K562 (cell line): ENCODE results near the gene G6PC3. TPM values are rescaled to one million over a fixed set of nuclear protein-coding genes. Genes with fewer than 3 reads are reported as not detected.

Experiments
- ARID2 ChIP-seq: fragments of 450-650 bp; IDR thresholded peaks from 2 replicates; pipeline ENCODE4 v1.6.1; 2017; ENCODE audit warnings: antibody characterized with exemption, mild to moderate bottlenecking
- CBFA2T3 ChIP-seq: fragments of 450-650 bp; IDR thresholded peaks from 2 replicates; pipeline ENCODE4 v1.6.1; 2017
- CBX1 ChIP-seq: sonication (generic); IDR thresholded peaks from 2 replicates; pipeline ENCODE4 v1.6.1; 2016; ENCODE audit warnings: antibody characterized with exemption, low read depth, mild to moderate bottlenecking
- CTBP1 ChIP-seq: fragments of 450-650 bp; IDR thresholded peaks from 2 replicates; pipeline ENCODE4 v1.6.1; 2016; ENCODE audit warnings: borderline replicate concordance
- DNMT1 ChIP-seq: fragments of 450-650 bp; IDR thresholded peaks from 2 replicates; pipeline ENCODE4 v1.6.1; 2016; ENCODE audit warnings: antibody characterized with exemption, mild to moderate bottlenecking
- EP400 ChIP-seq: fragments of 450-650 bp; IDR thresholded peaks from 2 replicates; pipeline ENCODE4 v1.6.1; 2017; ENCODE audit warnings: antibody characterized with exemption, mild to moderate bottlenecking, moderate library complexity
- FOXK2 ChIP-seq, 2 experiments: fragments of 450-650 bp; IDR thresholded peaks in 1 of 2; conservative IDR thresholded peaks in 1 of 2; 2 replicates each; pipeline ENCODE4 v1.6.1; 2016; ENCODE audit warnings: low read depth in 2 of 2, mild to moderate bottlenecking in 1 of 2
- MAFK ChIP-seq: IDR thresholded peaks from 2 replicates; pipeline ENCODE4 v1.6.1; 2011; ENCODE audit warnings: low read length, improper control_type of control experiment
- NBN ChIP-seq: fragments of 450-650 bp; IDR thresholded peaks from 2 replicates; pipeline ENCODE4 v1.6.1; 2016; ENCODE audit warnings: low read depth, mild to moderate bottlenecking
- NCOA6 ChIP-seq: fragments of 450-650 bp; IDR thresholded peaks from 2 replicates; pipeline ENCODE4 v1.6.1; 2017; ENCODE audit warnings: mild to moderate bottlenecking
- SOX6 ChIP-seq: fragments of 450-650 bp; IDR thresholded peaks from 2 replicates; pipeline ENCODE4 v1.6.1; 2014; ENCODE audit warnings: mild to moderate bottlenecking
- SPI1 ChIP-seq: IDR thresholded peaks from 2 replicates; pipeline ENCODE4 v1.6.1; 2011; ENCODE audit warnings: low read depth, low read length, control low read depth, borderline replicate concordance
- TAL1 ChIP-seq: fragments of 450-650 bp; IDR thresholded peaks from 2 replicates; pipeline ENCODE4 v1.6.1; 2016; ENCODE audit warnings: mild to moderate bottlenecking
- TCFL5 ChIP-seq: fragments of 250-450 bp; sonication (Bioruptor Pico); conservative IDR thresholded peaks from 2 replicates; pipeline ENCODE4 v1.6.1; 2021; ENCODE audit warnings: mild to moderate bottlenecking, moderate library complexity, matching md5 sums
- ZNF444 ChIP-seq: fragments of 250-450 bp; sonication (Bioruptor Pico); IDR thresholded peaks from 2 replicates; pipeline ENCODE4 v1.4.0; 2020; ENCODE audit warnings: mild to moderate bottlenecking, moderate library complexity
- polyA plus RNA-seq, 8 experiments: library from polyadenylated mRNA; depleted of rRNA in 4 of 8; stranded (reverse) in 5 of 8; unstranded in 3 of 8; fragments of >200 nt; fragmentation: Nextera tagmentation in 2 of 8; fragmentation: Illumina TruSeq in 1 of 8; extraction: Ambion mirVana in 2 of 8; extraction: Trizol in 1 of 8; gene quantifications; 2 replicates each; pipeline versions ENCODE4 v1.2.1 to v1.2.3, GENCODE V29; 2011 to 2014; ENCODE audit warnings: inconsistent platforms in 1 of 8, missing spikeins in 1 of 8
- total RNA-seq, 7 experiments: library from RNA; depleted of rRNA in 6 of 7; stranded (reverse); fragments of >200 nt in 6 of 7; fragmentation: Illumina TruSeq in 2 of 7; extraction: Trizol in 2 of 7; gene quantifications; 2 replicates each; pipeline versions ENCODE4 v1.2.1 to v1.2.3, GENCODE V29; 2011 to 2021; ENCODE audit warnings: low replicate concordance in 1 of 7
- TF ChIP-seq, protein P1 (sequence below): sonication (generic); formaldehyde crosslinking; IDR thresholded peaks from 2 replicates; pipeline ENCODE4 v1.8.0; 2022; ENCODE audit warnings: mild to moderate bottlenecking, missing genetic modification reagents
- TF ChIP-seq, protein P2 (sequence below): fragments of 250-450 bp; sonication (Bioruptor Pico); IDR thresholded peaks from 2 replicates; pipeline ENCODE4 v1.5.0; 2020; ENCODE audit warnings: mild to moderate bottlenecking
- TF ChIP-seq, protein P3 (sequence below), 2 experiments: fragments of 150-350 bp in 1 of 2; IDR thresholded peaks; 2 replicates each; pipeline ENCODE4 v1.6.1; 2012 to 2016; ENCODE audit warnings: low read depth in 2 of 2, low read length in 2 of 2, mild to moderate bottlenecking in 1 of 2, moderate library complexity in 1 of 2
- TF ChIP-seq, protein P4 (sequence below): fragments of 450-650 bp; formaldehyde crosslinking; IDR thresholded peaks from 2 replicates; pipeline ENCODE4 v1.4.0; 2020; ENCODE audit warnings: mild to moderate bottlenecking
- TF ChIP-seq, protein P5 (sequence below): IDR thresholded peaks from 2 replicates; pipeline ENCODE4 v1.6.1; 2012; ENCODE audit warnings: low read depth, low read length, improper control_type of control experiment, borderline replicate concordance

Gene G6PC3
- total and polyA plus RNA-seq, 9 of the 15 experiments (the other 6 are each of a cell fraction or from before 2014, with no cell fraction given), result 10.4 to 57.8 (median 31.1) TPM

DNA sequence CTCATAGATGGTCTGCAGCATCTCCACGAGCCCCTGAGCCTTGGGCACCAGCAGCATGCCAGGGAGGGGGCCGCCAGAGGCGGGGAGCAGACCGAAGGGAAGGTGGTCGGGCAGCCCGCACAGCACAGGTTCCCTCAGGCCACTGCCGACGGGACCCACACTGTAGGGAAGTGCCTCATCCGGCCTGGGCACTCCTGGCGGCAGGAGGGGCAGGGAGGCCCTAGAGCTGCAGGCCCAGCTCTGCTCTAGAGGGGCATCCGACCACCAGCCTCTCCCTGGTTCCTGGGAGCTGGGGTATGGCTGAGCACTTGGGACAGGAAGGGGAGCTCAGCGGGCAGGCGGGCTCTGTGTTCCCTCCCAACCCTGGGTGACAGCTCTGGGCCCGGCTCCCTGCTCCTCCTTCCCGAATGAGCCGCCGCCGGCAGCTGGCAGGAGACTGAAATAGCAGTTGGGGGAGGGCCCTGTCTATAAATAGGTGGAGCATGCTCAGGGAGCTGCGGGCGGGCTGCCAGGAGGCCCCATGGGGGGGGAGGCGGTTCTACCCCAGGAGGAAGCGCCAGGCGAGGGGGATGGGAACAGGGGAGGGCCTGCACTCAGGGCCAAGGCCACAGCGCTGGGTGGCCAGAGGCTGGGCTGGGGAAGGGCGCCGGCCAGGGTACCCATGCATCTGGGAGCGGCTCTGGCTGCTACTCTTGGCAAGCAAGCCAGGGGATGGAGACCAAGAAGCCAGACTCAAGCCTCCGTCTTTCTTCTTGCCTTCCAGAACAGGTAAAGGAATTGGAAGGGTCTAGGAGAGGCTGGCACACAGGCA is 40.5 kb downstream of the G6PC3 start (continued):
- TF ChIP-seq, protein P1, sequence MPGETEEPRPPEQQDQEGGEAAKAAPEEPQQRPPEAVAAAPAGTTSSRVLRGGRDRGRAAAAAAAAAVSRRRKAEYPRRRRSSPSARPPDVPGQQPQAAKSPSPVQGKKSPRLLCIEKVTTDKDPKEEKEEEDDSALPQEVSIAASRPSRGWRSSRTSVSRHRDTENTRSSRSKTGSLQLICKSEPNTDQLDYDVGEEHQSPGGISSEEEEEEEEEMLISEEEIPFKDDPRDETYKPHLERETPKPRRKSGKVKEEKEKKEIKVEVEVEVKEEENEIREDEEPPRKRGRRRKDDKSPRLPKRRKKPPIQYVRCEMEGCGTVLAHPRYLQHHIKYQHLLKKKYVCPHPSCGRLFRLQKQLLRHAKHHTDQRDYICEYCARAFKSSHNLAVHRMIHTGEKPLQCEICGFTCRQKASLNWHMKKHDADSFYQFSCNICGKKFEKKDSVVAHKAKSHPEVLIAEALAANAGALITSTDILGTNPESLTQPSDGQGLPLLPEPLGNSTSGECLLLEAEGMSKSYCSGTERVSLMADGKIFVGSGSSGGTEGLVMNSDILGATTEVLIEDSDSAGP (CRISPR knock-in tag), result no peak
- TF ChIP-seq MAFK, result no peak
- TF ChIP-seq EP400, result no peak
- TF ChIP-seq, protein P2, sequence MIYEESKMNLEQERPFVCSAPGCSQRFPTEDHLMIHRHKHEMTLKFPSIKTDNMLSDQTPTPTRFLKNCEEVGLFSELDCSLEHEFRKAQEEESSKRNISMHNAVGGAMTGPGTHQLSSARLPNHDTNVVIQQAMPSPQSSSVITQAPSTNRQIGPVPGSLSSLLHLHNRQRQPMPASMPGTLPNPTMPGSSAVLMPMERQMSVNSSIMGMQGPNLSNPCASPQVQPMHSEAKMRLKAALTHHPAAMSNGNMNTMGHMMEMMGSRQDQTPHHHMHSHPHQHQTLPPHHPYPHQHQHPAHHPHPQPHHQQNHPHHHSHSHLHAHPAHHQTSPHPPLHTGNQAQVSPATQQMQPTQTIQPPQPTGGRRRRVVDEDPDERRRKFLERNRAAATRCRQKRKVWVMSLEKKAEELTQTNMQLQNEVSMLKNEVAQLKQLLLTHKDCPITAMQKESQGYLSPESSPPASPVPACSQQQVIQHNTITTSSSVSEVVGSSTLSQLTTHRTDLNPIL (CRISPR knock-in tag), result no peak
- peak; percentile 33 for TF ChIP-seq ZNF444
- TF ChIP-seq, protein P3, sequence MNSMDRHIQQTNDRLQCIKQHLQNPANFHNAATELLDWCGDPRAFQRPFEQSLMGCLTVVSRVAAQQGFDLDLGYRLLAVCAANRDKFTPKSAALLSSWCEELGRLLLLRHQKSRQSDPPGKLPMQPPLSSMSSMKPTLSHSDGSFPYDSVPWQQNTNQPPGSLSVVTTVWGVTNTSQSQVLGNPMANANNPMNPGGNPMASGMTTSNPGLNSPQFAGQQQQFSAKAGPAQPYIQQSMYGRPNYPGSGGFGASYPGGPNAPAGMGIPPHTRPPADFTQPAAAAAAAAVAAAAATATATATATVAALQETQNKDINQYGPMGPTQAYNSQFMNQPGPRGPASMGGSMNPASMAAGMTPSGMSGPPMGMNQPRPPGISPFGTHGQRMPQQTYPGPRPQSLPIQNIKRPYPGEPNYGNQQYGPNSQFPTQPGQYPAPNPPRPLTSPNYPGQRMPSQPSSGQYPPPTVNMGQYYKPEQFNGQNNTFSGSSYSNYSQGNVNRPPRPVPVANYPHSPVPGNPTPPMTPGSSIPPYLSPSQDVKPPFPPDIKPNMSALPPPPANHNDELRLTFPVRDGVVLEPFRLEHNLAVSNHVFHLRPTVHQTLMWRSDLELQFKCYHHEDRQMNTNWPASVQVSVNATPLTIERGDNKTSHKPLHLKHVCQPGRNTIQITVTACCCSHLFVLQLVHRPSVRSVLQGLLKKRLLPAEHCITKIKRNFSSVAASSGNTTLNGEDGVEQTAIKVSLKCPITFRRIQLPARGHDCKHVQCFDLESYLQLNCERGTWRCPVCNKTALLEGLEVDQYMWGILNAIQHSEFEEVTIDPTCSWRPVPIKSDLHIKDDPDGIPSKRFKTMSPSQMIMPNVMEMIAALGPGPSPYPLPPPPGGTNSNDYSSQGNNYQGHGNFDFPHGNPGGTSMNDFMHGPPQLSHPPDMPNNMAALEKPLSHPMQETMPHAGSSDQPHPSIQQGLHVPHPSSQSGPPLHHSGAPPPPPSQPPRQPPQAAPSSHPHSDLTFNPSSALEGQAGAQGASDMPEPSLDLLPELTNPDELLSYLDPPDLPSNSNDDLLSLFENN (IDR thresholded peaks at IDR 0.05; ENCODE audit: low read depth in 2 of 2, low read length in 2 of 2), result no peak
- TF ChIP-seq CBFA2T3, result peak; percentile 50
- TF ChIP-seq CBX1, result no peak
- TF ChIP-seq NBN, result 0 out of 2 replicates have a peak, but pooled peaks have one; percentile 34
- TF ChIP-seq CTBP1, result 0 out of 2 replicates have a peak, but pooled peaks have one; percentile 55
- TF ChIP-seq DNMT1, result no peak
- TF ChIP-seq SOX6, result peak; percentile 27
- TF ChIP-seq ARID2, result no peak
- no peak for TF ChIP-seq TCFL5 (CRISPR knock-in tag)
- TF ChIP-seq SPI1, result peak; percentile 42; the same call in 1 of the 2 replicates
- no peak for TF ChIP-seq NCOA6
- TF ChIP-seq FOXK2 (conservative IDR thresholded peaks at IDR 0.05 in 1 of 2, IDR thresholded peaks at IDR 0.05 in 1 of 2; ENCODE audit: low read depth in 2 of 2), result peak; percentile 30 to 32; a peak in 1 of 4 replicates
- no peak for TF ChIP-seq TAL1
- TF ChIP-seq, protein P4, sequence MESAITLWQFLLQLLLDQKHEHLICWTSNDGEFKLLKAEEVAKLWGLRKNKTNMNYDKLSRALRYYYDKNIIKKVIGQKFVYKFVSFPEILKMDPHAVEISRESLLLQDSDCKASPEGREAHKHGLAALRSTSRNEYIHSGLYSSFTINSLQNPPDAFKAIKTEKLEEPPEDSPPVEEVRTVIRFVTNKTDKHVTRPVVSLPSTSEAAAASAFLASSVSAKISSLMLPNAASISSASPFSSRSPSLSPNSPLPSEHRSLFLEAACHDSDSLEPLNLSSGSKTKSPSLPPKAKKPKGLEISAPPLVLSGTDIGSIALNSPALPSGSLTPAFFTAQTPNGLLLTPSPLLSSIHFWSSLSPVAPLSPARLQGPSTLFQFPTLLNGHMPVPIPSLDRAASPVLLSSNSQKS, result no peak
- TF ChIP-seq, protein P5, sequence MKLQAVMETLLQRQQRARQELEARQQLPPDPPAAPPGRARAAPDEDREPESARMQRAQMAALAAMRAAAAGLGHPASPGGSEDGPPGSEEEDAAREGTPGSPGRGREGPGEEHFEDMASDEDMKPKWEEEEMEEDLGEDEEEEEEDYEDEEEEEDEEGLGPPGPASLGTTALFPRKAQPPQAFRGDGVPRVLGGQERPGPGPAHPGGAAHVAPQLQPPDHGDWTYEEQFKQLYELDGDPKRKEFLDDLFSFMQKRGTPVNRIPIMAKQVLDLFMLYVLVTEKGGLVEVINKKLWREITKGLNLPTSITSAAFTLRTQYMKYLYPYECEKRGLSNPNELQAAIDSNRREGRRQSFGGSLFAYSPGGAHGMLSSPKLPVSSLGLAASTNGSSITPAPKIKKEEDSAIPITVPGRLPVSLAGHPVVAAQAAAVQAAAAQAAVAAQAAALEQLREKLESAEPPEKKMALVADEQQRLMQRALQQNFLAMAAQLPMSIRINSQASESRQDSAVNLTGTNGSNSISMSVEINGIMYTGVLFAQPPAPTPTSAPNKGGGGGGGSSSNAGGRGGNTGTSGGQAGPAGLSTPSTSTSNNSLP, result no peak
